Stimulated activated CD4-positive, alpha-beta T cell treated with anti-CD3 and anti-CD28 coated beads, Interleukin-15, amount 100 ng/mL, for 48 hours (primary cell): ENCODE data around the gene SAE1.

ENCODE experiments used
- DNase-seq, 2 donors: peaks; one replicate each; pipeline ENCODE4 v3.0.0-alpha.2; 2020; ENCODE audit warnings: low read depth in 2 of 2

The SAE1 gene

DNA sequence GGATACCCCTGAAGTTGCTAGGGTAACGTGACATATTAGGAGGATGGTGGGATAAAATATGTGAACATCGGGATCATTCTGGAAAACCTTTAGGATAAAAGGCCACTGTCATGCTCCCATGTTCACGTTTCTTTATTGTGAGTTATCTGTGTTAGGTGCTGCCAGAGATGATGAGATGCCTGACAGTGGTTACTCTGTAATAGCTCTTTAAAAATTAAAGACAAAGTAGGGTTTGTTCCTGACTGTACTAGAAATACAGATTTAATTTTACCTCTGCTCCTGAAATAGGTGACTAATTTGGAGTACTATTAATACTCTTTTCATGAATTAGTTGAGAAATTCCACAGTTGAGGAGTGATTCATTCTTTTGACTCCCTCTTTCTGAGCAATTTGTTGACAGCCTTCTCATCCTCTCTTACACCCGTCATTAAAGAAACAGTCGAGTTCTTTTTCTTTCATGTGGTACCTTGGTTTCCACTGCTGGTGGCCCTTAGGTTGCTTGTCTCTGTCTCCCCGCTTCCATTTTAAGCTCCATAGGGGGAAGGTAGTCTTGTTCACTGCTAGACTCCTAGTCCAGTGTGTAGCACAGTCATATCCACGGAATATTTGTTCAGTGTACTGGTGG, 28.4 kb downstream of the SAE1 start:
- peak in 1 of 2 donors; percentile 23 for DNase-seq

DNA sequence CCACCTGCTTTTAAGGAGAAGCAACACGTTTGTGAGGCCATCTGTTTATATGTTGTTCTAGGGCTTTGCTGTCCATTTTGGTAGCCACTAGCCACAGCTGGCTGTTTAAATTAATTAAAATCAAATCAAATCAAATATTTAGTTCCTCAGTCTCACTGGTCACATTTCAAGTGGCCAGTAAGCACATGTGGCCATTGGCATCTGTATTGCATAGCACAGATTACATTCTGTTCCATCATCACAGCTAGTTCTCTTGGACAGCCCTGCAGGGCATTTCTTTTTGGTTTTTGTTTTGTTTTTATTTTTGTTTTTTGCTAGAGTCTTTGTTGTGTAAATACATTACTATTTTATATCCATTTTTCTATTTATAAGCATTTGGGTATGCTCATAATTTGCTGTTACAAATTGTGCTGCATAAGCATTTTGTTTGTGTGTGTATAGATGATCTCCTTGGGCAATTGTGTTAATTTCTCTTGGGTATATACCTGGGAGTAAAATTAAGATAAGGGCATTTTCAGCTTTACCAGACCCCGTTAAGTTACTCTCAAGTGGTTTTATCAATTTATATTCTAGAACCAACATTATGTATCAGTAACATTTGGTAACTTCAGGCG, 31.3 kb downstream of the SAE1 start:
- DNase-seq = no peak

DNA sequence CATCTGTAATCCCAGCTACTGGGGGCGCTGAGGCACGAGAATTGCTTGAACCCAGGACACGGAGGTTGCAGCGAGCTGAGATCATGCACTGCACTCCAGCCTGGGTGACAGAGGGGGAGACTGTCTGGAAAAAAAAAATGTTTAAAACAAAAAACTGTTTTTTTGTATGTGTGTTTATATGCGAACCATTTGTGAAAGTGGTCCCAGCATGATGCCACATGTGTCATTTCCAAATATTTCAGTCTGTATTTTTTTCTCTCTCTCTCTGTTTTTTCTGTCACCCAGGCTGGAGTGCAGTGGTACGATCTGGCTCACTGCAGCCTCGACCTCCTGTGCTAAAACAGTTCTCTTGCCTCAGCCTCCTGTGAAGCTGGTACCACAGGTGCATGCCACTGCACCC, 37.4 kb downstream of the SAE1 start:
- no peak for DNase-seq

DNA sequence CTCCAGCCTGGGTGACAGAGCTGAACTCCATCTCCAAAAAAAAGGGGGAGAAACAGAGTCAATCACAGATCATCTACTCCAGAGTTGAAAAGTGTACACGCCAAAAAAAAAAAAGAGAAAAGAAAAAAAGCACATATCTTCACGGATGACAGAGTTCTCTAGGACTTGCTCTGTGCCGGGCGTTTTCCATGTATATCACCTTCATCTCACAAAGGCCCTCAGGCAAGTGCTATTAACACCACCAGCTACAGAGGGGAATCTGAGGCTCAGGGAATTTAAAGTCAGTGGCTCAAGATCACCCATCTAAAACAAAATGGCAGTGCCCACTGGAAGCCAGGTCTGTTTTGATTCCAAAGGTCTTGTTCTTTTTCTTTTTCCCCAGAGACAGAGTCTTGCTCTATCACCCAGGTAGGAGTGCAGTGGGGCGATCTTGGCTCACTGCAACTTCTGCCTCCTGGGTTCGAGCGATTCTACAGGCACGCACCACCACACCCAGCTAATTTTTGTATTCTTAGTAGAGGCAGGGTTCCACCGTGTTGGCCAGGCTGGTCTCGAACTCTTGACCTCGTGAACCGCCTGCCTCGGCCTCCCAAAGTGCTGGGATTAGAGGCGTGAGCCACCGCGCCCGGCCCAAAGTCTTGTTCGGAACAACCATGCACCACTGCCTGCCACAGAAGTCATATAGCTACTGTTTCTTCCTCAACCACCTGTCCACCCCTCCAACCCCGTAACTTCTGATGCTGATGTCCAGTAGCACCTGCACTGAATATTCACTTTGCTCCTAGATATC, 42.2 kb downstream of the SAE1 start:
- no peak for DNase-seq

DNA sequence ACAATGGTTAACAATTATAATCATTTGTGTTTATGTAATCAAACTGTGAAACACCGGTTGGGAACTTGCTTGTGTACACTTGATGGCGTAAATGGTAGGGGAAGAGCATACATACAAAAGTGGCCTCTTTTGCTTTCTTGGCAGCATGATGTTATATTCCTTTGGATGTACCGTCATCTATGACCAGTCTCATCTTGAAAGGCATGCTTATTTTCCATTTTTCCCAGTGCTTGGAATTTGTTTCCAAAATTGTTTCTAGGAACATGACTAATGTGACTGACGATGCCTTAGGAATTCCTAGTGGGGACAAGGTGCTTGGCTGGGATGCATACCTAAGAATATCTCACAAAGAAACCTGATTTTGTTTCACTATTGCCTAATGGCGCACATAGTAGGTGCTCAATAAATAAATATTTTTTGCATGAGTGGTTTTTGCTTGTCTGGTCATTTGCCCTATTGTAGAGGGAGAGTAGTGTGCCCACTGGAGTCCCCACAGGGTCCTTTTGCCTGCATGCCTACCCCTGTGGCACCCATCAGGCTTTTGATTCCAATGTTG, 45.5 kb downstream of the SAE1 start:
- no peak for DNase-seq

DNA sequence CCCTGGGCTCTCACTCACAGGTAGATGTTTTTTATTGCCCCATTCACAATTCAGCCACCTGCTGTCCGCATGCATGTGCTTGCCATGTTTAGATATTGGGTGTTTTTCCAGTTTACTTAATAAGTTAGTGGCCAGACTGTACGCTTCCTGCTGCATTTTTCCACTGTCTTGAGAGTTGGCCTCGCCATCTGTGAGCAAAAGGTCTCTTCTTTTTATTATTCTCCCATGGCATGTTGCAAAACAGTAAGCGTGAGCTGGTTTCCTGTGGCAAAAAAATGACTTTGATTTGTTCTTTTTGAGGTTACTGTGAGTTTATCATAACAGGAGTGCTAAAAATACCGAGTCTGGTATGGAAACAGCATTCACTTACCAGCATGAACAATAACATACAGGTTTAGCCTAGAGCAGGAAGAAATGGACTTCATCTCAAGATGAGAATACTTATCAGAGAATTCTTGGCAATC, 46.0 kb downstream of the SAE1 start:
- no peak for DNase-seq

DNA sequence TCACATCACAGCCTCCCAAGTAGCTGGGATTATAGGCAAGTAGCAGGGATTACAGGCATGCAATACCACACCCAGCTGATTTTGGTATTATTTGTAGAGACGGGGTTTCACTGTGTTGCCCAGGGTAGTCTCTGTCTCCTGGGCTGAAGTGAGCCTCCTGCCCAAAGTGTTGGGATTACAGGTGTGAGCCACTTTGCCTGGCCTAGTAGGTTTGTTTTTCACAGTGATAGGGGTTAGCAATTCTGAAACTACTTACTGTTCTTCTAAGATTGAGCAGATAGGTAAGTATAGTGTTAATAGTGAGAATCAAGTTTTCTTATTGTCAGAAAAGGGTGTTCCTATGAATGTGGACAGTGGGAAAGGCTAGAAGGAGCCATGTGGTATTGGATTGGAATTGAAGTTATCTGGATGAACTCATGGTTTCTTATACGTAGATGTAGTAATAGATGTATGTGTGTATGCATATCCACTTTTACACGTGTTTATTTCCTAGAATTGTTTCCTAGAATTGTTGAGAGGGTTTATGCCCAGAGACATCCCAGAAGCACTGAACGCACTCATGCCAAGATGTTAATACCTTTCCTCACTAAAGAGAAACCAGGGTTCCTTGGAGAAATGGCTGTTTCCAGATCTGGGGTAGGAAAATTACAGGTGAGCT, 49.1 kb downstream of the SAE1 start:
- DNase-seq = no peak

DNA sequence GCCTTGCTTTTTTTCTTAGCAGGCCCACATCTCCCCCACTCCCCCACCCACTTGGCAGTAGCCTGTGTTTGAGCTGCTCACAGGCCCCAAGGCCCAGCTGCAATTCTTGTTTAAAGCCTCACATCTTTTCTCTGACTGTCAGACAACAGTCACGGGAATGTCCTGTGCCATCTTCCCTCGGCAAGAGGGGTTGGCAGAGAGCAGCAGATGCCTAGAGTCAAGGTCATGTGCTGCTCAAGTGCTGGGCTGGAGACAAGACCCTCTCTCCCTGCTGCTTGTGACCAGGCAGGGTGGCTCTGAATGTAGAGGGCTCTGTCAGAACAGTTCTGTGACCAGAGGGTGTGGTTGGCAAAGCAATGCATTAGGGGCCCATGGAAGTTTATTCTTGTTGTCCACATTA, 53.0 kb downstream of the SAE1 start:
- no peak for DNase-seq

DNA sequence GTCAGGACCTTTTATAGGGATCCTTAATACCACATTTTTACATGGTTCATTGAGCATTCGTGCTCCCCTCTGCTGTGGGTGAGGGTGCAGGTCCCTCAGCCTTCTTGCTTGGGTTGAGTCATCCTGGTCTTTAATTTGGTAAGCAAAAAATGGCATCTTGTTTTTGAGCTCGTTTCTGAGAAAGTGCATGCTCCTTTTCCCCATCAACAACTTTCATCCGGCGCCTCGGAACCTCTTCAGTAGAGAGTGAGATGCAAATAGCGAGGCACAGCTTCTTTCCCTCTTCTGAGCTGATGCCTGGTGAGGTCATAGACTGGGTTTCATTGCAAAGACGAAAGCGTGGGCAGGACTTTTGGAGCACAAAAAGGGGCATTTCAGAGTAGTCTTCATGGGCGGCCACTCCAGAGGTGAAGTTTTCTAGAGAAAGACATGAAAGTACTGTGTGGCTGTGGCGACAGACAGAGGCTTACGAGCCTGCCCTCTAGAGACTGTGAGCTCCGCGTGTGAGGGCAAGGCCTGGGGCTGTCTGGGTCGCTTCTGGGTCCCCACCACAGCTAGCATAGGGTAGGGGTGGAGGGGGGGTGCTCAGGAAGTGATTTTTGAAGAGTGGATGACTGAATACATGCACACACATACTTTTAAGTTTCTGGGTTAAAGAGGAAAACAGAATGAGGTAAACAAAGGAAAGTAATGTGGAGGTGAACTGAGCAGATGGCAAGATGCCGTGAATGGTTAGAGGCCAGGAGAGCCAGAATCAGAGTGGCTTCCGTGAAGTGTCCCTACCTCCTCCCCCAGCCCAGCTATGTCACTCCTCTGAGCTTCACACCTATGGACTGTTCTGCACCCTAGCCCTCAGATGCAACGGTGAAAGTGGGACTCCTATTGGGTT, 56.1 kb downstream of the SAE1 start:
- peak; percentile 82 to 84 for DNase-seq

DNA sequence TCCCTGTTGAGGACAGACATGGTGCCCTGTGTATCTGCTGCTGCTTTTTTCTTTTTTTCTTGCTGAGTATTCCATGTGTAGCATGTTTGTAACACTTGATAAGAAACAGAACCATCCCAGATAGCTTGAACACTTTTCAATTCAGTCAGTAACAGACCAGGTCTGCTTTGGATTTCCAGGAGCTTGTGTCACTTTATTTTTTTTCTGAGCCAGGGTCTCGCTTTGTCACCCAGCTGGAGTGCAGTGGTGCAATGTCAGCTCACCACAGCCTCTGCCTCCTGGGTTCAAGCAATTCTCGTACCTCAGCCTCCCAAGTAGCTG, 56.7 kb downstream of the SAE1 start:
- no peak for DNase-seq

DNA sequence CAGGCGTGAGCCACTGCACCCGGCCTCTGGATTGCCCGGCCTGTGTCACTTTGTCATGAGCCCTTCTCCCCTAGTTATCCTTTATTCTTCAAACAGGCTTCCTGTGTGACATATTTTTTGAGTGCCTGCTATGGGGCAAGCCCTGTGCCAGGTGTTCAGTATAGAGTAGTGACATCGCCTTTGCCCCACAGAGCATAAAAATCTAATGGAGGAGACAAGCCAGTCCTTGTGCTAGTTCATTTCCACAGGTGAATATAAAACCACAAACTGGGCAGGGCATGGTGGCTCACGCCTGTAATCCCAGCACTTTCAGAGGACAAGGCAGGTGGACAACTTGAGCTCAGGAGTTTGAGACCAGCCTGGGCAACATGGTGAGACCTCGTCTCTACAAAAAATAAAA, 57.2 kb downstream of the SAE1 start:
- DNase-seq = no peak

DNA sequence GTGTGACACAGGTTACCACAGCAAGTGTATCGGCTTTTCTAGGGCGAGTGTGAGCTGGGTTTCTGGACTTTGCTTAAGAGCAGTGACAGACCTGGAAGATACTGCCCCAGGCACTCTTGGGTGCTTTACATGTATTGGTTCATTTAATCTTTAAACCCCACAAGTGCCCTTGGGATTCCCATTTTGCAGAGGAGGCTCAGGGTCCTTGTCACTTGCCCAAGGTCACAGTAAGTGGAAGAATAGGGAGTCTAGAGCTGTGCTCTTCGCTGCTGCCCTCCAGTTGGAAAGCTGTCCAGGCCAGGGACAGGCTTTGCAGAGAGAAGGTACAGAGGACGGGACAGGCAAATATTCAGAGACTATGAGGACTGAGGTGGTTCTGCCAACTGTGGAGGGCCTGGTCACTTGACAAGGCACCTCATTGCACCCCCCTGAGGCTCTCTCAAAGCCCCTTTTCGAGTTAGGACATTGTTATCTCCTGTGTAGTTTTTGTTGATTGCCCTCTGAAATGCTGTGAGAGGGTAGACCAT, 57.9 kb downstream of the SAE1 start:
- DNase-seq = no peak

DNA sequence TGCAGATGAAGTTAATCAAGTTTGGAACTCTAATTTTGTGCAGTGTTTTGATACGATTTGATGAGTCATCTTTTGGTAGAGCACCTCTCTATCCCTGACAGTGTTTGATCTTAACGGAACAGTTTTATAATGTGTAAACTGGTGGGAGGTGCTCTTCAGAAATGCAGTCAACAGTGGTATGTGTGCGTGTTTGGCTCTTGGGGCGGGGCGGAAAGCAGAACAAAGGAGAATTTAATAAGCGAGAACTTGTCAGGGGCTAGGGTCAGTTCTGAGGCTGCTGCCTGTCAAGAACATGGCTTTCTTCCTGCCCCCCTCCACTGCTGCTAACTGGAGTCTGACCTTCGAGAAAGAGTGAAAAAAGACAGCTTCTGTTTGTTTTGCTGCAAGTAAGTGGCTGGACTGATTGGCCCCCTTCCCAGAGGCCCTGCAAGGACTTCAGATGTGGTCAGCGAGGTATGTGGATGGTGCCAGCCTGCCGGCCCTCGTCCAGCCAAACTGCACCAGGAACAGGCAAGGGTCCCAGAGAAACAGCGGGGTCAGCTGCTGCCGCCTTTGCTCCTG, 59.6 kb downstream of the SAE1 start:
- peak; percentile 47 to 53 for DNase-seq

DNA sequence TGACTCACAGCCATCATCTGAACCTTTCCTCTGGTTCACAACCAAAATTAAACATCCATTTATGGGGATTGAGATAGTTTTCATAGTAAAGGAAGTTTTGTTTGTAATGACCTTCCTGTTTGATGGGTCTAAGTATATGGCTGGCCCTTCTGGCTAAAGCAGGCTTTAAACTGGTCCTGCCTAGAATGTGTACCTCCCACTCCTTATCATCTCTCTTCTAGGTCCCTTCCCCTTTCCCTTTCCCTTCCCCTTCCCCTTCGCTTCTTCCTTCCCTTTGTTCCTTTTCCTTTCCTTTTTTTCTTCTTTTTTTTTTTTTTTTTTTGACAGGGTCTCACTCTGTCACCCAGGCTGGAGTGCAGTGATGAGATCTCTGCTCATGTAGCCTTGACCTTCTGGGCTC, 64.8 kb downstream of the SAE1 start:
- no peak for DNase-seq

DNA sequence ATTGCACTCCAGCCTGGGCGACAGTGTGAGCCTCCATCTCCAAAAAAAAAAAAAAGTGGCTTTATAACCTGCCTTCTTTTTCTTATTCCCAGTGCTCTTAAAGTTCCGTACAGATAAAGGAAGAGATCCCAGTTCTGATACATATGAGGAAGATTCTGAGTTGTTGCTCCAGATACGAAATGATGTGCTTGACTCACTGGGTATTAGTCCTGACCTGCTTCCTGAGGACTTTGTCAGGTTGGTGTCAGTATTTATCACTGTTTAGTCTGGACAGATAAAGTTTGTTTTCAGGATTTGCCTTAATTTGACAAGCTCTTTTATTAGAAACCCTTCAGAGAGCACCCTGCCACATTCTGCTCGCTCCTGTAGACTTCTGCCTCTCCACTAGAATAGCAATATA, 66.5 kb downstream of the SAE1 start:
- no peak for DNase-seq

DNA sequence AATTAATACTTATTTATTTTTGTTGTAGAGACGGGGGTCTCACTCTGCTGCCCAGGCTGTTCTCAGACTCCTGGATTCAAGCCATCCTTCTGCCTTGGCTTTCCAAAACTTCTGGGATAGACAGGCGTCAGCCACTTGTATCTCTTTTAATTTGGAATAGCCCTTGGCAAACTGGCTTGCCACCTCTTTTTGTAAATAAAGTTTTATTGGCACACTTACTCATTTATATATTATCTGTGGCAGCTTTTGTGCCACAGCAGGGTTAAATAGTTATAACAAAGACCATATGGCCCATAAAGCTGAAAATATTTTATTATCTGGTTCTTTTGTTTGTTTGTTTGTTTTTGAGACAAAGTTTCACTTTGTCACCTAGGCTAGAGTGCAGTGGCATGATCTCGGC, 69.9 kb downstream of the SAE1 start:
- no peak for DNase-seq

DNA sequence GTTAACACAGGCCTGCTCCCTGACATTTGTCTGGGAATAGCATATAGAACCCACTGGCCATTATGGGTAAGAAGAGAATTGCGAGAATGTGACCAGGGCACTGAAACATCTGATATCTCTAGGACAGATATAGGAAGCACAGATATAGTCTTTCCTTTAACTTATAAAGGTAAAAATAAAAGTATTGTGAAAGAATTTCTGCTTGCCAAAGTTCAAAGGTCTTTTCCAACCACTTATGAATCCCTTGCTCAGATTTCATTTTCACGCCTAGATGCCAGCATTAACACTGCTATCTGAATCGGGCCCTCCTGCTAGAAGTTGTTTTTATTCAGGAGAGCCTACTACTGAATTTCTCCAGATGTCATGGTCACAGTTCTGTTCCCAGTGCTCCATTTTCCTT, 72.6 kb downstream of the SAE1 start:
- no peak for DNase-seq

DNA sequence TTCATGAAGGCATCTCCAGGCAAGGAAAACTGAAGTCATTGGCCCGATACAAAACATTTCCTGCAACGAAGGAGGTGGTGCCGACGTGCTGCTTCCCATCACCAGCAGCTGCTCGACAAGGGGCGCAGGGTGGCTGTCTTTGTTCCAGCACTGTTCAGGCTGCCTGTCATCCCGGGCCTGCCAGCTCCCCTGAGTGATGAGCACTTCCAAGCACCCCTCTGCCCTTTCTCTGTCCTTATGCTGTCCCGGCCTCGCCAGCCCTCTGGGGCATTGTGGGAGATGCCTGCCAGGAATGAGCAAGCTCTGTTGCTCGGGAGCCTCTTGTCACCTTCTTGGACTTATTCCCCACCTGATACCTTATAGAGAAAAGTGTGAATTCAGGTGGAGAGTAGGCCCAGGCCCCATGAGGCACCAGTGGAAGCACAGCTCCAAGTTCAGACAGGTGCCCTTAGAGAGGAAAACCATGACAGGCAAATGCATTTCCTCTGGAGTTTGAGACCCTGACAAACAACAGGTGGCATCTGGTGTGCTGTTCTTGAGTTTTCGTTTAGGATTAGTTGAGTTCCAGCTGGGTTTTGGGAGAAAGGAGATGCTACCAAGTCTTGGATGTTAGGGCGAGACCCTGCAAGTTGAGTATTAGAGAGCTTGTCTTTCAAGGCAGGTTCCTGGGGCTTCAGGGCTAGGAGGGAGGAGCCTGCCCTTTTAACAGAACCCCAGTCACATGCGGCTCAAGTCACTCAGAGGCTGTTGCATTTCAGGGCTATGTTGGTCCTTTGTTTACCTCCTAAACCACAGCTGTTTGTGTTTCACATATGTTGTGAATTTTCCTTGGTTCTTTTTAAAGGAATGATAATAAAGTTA, 78.9 kb downstream of the SAE1 start:
- DNase-seq = no peak

DNA sequence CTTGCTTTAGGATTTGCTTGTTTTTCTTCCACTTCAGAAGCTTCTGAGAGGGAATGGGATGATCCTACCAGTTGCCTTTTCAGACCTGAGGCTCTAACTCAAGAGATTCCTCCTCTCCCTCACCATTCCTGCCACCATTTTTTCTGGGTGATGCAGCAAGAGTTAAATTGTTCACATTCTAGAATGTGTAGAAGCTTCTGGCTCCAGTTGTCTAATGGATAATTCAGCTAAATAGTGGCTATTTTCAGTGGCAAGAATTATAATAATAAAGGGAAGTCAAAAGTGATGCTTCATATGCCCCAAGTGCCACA, 79.5 kb downstream of the SAE1 start:
- DNase-seq = no peak

DNA sequence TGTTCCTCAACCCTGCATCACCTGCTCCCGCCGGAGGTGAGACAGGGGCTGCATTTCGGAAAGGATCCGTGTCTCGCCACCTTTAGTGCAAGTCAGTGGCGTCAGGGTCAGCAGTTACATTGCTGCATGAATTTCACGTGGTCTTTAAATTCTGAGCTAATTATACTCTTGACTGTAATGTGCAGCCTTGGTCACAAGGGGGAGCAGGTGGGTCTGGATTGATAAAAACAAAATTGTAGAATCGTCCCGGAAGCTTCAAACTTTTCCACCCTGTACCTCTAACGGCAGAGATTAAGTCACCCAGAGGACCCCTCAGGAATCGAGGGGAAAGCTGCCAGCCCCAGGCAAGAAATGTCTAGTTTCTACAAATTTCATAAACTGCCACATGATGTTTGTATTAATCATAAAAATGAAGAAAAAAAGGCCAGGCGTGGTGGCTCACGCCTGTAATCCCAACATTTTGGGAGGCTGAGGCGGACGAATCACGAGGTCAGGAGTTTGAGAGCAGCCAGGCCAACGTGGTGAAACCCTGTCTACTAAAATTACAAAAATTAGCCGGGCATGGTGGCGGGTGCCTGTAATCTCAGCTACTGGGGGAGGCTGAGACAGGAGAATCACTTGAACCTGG, 80.2 kb downstream of the SAE1 start:
- DNase-seq = peak; percentile 52 to 73
